GM12872 (cell line): Measurements from ENCODE around the gene TOP3B.

Source experiments
- CTCF ChIP-seq: IDR thresholded peaks from 3 replicates; pipeline ENCODE4 v1.5.1; 2011; ENCODE audit warnings: low read depth, mild to moderate bottlenecking, low read length, moderate library complexity; ENCODE audit not compliant: insufficient read depth

The TOP3B gene

GRCh38 chr22:21931056-21931455 lies 51.5 kb downstream of the TOP3B start:
- TF ChIP-seq CTCF = no peak

- TF ChIP-seq CTCF = no peak
Observed at GRCh38 chr22:21929253-21929652, 53.3 kb downstream of the TOP3B start.

GRCh38 chr22:21928048-21928447 lies 54.5 kb downstream of the TOP3B start:
- TF ChIP-seq CTCF = no peak

- TF ChIP-seq CTCF = no peak
Observed at GRCh38 chr22:21927174-21927823, 55.3 kb downstream of the TOP3B start.

GRCh38 chr22:21926728-21927127 lies 55.9 kb downstream of the TOP3B start:
- TF ChIP-seq CTCF = no peak

- TF ChIP-seq CTCF = no peak
Observed at GRCh38 chr22:21923163-21923561, 59.4 kb downstream of the TOP3B start.

- TF ChIP-seq CTCF = no peak
Observed at GRCh38 chr22:21922370-21923162, 60.0 kb downstream of the TOP3B start.
